ENCODE measurements around the gene TREML1. TPM values are rescaled to one million over a fixed set of nuclear protein-coding genes. Genes with fewer than 3 reads are reported as not detected.
"Not testable (repeated sequence)": the region's sequence is repeated elsewhere in the genome, so short reads cannot be mapped to it uniquely, and the experiment has no call there.

TREML1 gene
- polyA plus RNA-seq, 1 donor: 0.07 TPM

DNA sequence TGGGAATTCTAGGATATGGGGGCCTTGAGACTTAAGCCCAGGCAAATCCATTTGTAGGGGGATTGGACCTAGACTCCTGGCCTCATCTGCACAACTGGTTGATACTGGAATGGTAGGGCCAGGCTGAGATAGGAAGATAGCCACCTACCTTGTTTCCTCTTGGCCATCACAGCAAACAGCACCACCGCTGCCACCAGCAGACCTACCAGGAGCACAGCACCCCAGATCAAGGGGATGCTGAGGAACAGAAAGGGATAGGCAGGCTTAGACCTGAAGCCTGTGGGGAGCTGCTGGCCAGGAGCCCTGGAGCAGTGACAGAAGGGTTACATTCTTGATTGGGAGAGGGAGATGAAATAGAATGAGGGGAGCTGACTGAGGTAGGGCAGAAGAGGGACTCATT lies 3.5 kb downstream of the TREML1 start:
- Histone ChIP-seq H3K27ac (ENCODE audit: low read length) (no peak overlapping the region), H3K36me3 (ENCODE audit: control insufficient read depth, insufficient read depth, low read length) (no peaks in the 10 kb centered on the region), H3K9me3 (ENCODE audit: control insufficient read depth, low read depth, low read length) (no peaks in the 10 kb centered on the region), H3K27me3 (ENCODE audit: control insufficient read depth, insufficient read depth, low read length) (peaks cover 4% of the 10 kb centered on the region), H3K4me1 (ENCODE audit: control insufficient read depth, insufficient read depth, low read length) (no peaks in the 10 kb centered on the region), H3K4me3 (ENCODE audit: low read length) (no peak overlapping the region)
- WGBS (ENCODE audit: insufficient coverage, low lambda C conversion rate): no CpG with 5 or more reads among the region's 1 CpG
- DNase-seq: no peak

DNA sequence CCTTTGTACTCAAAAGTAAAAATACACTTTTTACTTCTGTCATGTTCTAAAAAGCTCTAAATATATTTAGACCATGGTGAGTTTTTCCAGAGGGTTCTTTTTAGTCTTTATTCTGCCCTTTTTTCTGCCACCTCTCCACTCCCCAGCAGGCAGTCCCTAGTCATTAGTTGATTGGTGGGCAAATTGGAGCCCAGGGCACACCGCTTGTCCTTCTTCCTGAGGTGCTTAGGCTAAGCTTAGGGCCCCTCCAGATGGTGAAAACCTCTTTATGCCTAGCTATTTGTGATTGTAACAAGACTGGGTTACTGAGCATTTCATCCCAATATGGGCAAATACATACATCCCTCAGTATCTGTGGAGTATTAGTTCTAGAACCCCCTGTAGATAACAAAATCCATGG lies 6.2 kb downstream of the TREML1 start:
- no CpG with 5 or more reads among the region's 1 CpG for WGBS (ENCODE audit: insufficient coverage, low lambda C conversion rate)
- no peak overlapping the region for H3K27ac ChIP-seq (ENCODE audit: low read length)

GRCh38 chr6:41136911-41137310 lies 17.2 kb downstream of the TREML1 start:
- H3K9me3 ChIP-seq (ENCODE audit: control insufficient read depth, low read depth, low read length): no peaks in the 10 kb centered on the region
- H3K27me3 ChIP-seq (ENCODE audit: control insufficient read depth, insufficient read depth, low read length): no peaks in the 10 kb centered on the region
- DNase-seq: no peak
- H3K36me3 ChIP-seq (ENCODE audit: control insufficient read depth, insufficient read depth, low read length): no peaks in the 10 kb centered on the region
- no peak overlapping the region for H3K4me3 ChIP-seq (ENCODE audit: low read length)
- no peak overlapping the region for H3K27ac ChIP-seq (ENCODE audit: low read length)
- H3K4me1 ChIP-seq (ENCODE audit: control insufficient read depth, insufficient read depth, low read length): no peaks in the 10 kb centered on the region

More for the DNA sequence above, 6.2 kb downstream of the TREML1 start:
- H3K4me3 ChIP-seq (ENCODE audit: low read length): no peak overlapping the region
- no peak for DNase-seq
- H3K9me3 ChIP-seq (ENCODE audit: control insufficient read depth, low read depth, low read length): no peaks in the 10 kb centered on the region
- H3K36me3 ChIP-seq (ENCODE audit: control insufficient read depth, insufficient read depth, low read length): no peaks in the 10 kb centered on the region
- H3K4me1 ChIP-seq (ENCODE audit: control insufficient read depth, insufficient read depth, low read length): no peaks in the 10 kb centered on the region
- no peaks in the 10 kb centered on the region for H3K27me3 ChIP-seq (ENCODE audit: control insufficient read depth, insufficient read depth, low read length)

DNA sequence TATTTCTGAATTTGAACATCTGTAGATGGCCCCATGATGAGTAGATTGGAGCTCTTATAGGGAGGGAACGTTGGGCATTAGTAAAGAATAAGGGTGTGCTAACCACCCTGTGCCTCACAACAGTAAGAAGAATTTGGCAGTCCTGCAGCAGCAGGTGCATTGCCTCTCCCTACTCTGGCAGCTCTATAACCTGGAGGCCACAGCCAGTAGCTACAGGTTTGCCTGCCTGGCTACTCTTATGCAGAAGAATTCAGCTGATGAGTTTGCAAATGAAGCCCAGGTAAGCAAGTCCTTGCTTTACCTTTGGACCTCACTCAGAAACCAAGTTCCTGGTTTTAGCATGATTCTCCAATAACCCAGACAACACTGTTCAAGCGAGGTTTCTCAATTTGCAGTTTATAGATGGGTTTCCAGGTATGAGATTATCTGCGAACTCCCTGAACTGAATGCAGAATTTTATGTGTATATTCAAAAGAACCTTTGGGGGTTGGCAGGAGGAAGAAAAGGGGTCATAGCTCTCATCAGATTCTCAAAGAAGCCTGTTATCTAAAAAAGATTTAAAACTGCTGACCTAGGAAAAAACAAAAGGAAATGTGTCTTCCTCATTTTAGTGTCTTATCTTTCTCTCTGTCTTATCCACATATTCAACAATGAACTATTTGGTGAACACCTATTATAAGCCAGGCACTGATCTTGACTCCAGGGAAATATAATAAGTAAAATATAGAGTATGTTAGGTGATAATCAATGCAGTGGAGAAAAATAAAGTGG lies 18.9 kb downstream of the TREML1 start:
- Histone ChIP-seq H3K36me3 (ENCODE audit: control insufficient read depth, insufficient read depth, low read length) (no peaks in the 10 kb centered on the region), H3K27ac (ENCODE audit: low read length) (no peak overlapping the region), H3K9me3 (ENCODE audit: control insufficient read depth, low read depth, low read length) (no peaks in the 10 kb centered on the region), H3K4me1 (ENCODE audit: control insufficient read depth, insufficient read depth, low read length) (no peaks in the 10 kb centered on the region), H3K27me3 (ENCODE audit: control insufficient read depth, insufficient read depth, low read length) (no peaks in the 10 kb centered on the region), H3K4me3 (ENCODE audit: low read length) (no peak overlapping the region)
- no CpG with 5 or more reads among the region's 3 CpGs for WGBS (ENCODE audit: insufficient coverage, low lambda C conversion rate)
- peak; percentile 3 to 5 for DNase-seq

DNA sequence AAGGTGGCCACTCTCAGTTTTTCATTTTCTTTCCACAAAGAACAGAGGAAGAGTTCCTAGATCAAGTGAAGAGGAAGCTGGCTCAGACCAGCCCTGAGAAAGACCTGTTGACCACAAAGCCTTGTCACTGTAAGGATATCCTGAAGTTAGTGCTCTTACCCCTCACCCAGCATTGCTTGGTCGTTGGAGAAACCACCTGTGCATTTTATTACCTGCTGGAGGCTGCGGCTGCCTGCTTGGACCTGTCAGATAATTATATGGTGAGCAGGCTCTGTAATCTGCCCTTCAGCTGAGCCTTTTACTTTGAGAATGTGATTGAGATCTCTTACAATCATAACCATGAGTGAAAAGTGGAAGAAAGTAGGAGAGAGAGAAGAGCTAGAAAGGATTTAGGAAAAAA lies 21.9 kb downstream of the TREML1 start:
- Histone ChIP-seq H3K4me3 (ENCODE audit: low read length) (no peak overlapping the region), H3K27ac (ENCODE audit: low read length) (no peak overlapping the region), H3K27me3 (ENCODE audit: control insufficient read depth, insufficient read depth, low read length) (no peaks in the 10 kb centered on the region), H3K36me3 (ENCODE audit: control insufficient read depth, insufficient read depth, low read length) (no peaks in the 10 kb centered on the region), H3K4me1 (ENCODE audit: control insufficient read depth, insufficient read depth, low read length) (no peaks in the 10 kb centered on the region), H3K9me3 (ENCODE audit: control insufficient read depth, low read depth, low read length) (no peaks in the 10 kb centered on the region)
- no peak for DNase-seq
- no CpG with 5 or more reads among the region's 2 CpGs for WGBS (ENCODE audit: insufficient coverage, low lambda C conversion rate)

DNA sequence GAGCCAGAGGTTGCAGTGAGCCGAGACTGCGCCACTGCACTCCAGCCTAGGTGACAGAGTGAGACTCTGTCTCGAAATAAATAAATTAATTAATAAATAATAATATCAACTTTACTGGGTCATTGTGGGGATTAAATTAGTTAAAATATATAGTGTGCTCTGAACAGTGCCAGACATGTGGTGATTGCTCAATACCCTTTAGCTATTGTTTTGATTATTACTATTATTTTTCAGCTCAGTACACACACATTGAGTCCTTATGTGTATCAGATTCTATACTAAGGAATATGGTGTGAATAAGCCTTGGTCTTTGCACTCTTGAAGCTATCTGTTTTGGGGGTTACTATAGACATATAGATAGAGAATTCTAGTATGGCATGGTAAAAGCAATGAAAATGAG lies 28.9 kb downstream of the TREML1 start:
- 100% methylated on average over 1 of the region's 3 CpGs for WGBS (ENCODE audit: insufficient coverage, low lambda C conversion rate)
- Histone ChIP-seq H3K27ac (ENCODE audit: low read length) (no peak overlapping the region), H3K9me3 (ENCODE audit: control insufficient read depth, low read depth, low read length) (no peaks in the 10 kb centered on the region), H3K36me3 (ENCODE audit: control insufficient read depth, insufficient read depth, low read length) (peaks cover 3% of the 10 kb centered on the region), H3K27me3 (ENCODE audit: control insufficient read depth, insufficient read depth, low read length) (no peaks in the 10 kb centered on the region), H3K4me3 (ENCODE audit: low read length) (no peak overlapping the region), H3K4me1 (ENCODE audit: control insufficient read depth, insufficient read depth, low read length) (no peaks in the 10 kb centered on the region)
- DNase-seq: no peak

GRCh38 chr6:41122918-41123317 lies 31.2 kb downstream of the TREML1 start:
- Histone ChIP-seq H3K4me1 (ENCODE audit: control insufficient read depth, insufficient read depth, low read length) (no peaks in the 10 kb centered on the region), H3K4me3 (ENCODE audit: low read length) (no peak overlapping the region), H3K9me3 (ENCODE audit: control insufficient read depth, low read depth, low read length) (no peaks in the 10 kb centered on the region), H3K27ac (ENCODE audit: low read length) (no peak overlapping the region), H3K27me3 (ENCODE audit: control insufficient read depth, insufficient read depth, low read length) (no peaks in the 10 kb centered on the region), H3K36me3 (ENCODE audit: control insufficient read depth, insufficient read depth, low read length) (peaks cover 3% of the 10 kb centered on the region)
- DNase-seq: no peak
- no CpG with 5 or more reads among the region's 1 CpG for WGBS (ENCODE audit: insufficient coverage, low lambda C conversion rate)

- peaks cover 3% of the 10 kb centered on the region for H3K36me3 ChIP-seq (ENCODE audit: control insufficient read depth, insufficient read depth, low read length)
- no peaks in the 10 kb centered on the region for H3K9me3 ChIP-seq (ENCODE audit: control insufficient read depth, low read depth, low read length)
- no CpG with 5 or more reads among the region's 1 CpG for WGBS (ENCODE audit: insufficient coverage, low lambda C conversion rate)
- no peak for DNase-seq
- H3K4me3 ChIP-seq (ENCODE audit: low read length): no peak overlapping the region
- no peaks in the 10 kb centered on the region for H3K4me1 ChIP-seq (ENCODE audit: control insufficient read depth, insufficient read depth, low read length)
- no peak overlapping the region for H3K27ac ChIP-seq (ENCODE audit: low read length)
- H3K27me3 ChIP-seq (ENCODE audit: control insufficient read depth, insufficient read depth, low read length): no peaks in the 10 kb centered on the region
Observed at GRCh38 chr6:41122373-41122772, 31.8 kb downstream of the TREML1 start.

DNA sequence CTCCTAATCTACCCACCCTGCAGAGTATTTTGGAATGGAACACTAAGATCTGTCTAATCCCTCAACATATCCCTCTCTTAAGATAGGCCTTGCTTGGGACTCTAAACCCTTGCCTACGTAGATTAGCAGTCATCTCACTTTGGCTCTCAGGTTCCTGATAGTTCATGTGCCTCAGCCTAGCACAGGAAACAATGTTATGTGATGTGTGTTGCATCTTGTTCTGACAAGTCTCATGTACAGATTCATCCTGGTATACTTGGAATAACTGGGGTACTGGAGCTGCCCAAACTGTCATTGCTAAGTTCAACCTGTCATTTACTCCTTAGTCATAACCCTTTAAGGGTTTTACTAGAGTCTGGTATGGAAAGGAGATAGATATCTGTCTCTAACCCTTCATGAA lies 34.1 kb downstream of the TREML1 start:
- no peaks in the 10 kb centered on the region for H3K27me3 ChIP-seq (ENCODE audit: control insufficient read depth, insufficient read depth, low read length)
- no peaks in the 10 kb centered on the region for H3K9me3 ChIP-seq (ENCODE audit: control insufficient read depth, low read depth, low read length)
- no peak overlapping the region for H3K4me3 ChIP-seq (ENCODE audit: low read length)
- peaks cover 3% of the 10 kb centered on the region for H3K36me3 ChIP-seq (ENCODE audit: control insufficient read depth, insufficient read depth, low read length)
- no peak for DNase-seq
- no peaks in the 10 kb centered on the region for H3K4me1 ChIP-seq (ENCODE audit: control insufficient read depth, insufficient read depth, low read length)
- WGBS (ENCODE audit: insufficient coverage, low lambda C conversion rate): no CpG with 5 or more reads among the region's 1 CpG
- no peak overlapping the region for H3K27ac ChIP-seq (ENCODE audit: low read length)

DNA sequence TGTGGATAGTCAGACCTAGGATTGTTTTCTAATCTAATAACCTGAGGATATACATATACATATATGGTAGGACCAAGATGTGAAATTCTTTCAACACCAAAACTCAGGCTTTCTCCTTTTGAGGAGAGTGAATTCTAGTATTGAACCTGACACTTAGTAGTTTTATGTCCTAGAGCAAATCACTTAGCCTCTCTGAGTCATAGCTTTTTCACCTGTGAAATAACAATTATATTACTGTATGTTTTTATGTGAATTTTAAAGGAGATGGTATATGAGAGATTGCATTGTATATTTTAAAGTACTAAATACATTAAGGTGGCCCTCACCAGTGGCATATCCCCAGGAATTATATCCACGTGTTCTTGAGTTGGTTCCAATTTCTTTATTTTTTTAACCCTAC lies 34.6 kb downstream of the TREML1 start:
- no peak overlapping the region for H3K4me3 ChIP-seq (ENCODE audit: low read length)
- H3K36me3 ChIP-seq (ENCODE audit: control insufficient read depth, insufficient read depth, low read length): peaks cover 3% of the 10 kb centered on the region
- H3K27ac ChIP-seq (ENCODE audit: low read length): no peak overlapping the region
- no peak for DNase-seq
- H3K9me3 ChIP-seq (ENCODE audit: control insufficient read depth, low read depth, low read length): no peaks in the 10 kb centered on the region
- 78% methylated on average over 1 of the region's 1 CpG for WGBS (ENCODE audit: insufficient coverage, low lambda C conversion rate)
- H3K4me1 ChIP-seq (ENCODE audit: control insufficient read depth, insufficient read depth, low read length): no peaks in the 10 kb centered on the region
- H3K27me3 ChIP-seq (ENCODE audit: control insufficient read depth, insufficient read depth, low read length): no peaks in the 10 kb centered on the region

DNA sequence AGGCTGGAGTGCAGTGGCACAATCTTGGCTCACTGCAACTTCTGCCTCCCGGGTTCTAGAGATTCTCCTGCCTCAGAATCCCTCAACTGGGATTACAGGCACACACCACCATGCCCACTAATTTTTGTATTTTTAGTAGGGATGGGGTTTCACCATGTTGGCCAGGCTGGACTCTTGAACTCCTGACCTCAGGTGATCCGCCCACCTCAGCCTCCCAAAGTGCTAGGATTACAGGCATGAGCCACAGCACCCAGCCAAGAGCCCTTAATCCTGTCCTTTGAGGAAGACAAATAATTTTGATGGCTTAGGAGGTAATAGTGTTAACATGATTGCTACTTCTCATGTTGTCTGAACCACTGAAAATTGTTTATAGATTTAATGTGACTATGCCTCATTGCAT lies 39.1 kb downstream of the TREML1 start:
- H3K4me1 ChIP-seq (ENCODE audit: control insufficient read depth, insufficient read depth, low read length); H3K9me3 ChIP-seq (ENCODE audit: control insufficient read depth, low read depth, low read length); H3K4me3 ChIP-seq (ENCODE audit: low read length); H3K27ac ChIP-seq (ENCODE audit: low read length); DNase-seq; H3K36me3 ChIP-seq (ENCODE audit: control insufficient read depth, insufficient read depth, low read length); H3K27me3 ChIP-seq (ENCODE audit: control insufficient read depth, insufficient read depth, low read length): not testable (repeated sequence)
- no CpG with 5 or more reads among the region's 2 CpGs for WGBS (ENCODE audit: insufficient coverage, low lambda C conversion rate)
